T-helper 1 cell treated with Interleukin-12 subunit alpha and Interleukin-12 subunit beta and Interleukin-4 antibody, amounts not matched to agents 30 ng/mL and 1 ng/mL, for 36 hours (primary cell): ENCODE measurements around the gene TLNRD1. TPM values are rescaled to one million over a fixed set of nuclear protein-coding genes. Genes with fewer than 3 reads are reported as not detected.

Source experiments
- intact Hi-C: fragments of 100-400 bp; cut with micrococcal nuclease; formaldehyde crosslinking; loops from one replicate; pipeline ENCODE4 v1.15.1; 2024
- total RNA-seq: library from RNA; stranded (reverse); gene quantifications from 2 replicates; pipeline ENCODE4 v1.2.3, GENCODE V29; 2022

The TLNRD1 gene
- total RNA-seq, 1 donor from 2014 or later, result 37.0 TPM

GRCh38 chr15:80976851-80977250 is 23.9 kb upstream of the TLNRD1 start:
- intact Hi-C loops, result loop anchor here (1.0 kb wide), 2 partner anchors 129 to 289 kb away; no protein-coding TSS in a partner anchor

GRCh38 chr15:80977627-80978036 is 23.1 kb upstream of the TLNRD1 start:
- intact Hi-C loops, result loop anchor here (1.0 kb wide), 2 partner anchors 129 to 289 kb away; no protein-coding TSS in a partner anchor

- intact Hi-C loops, result no loop called here
These were observed 21.9 kb upstream of the TLNRD1 start for GRCh38 chr15:80978685-80979329.

GRCh38 chr15:80979538-80980200 is 21.1 kb upstream of the TLNRD1 start:
- intact Hi-C loops, result loop anchor here (10.0 kb wide), 1 partner anchor 175 kb away; no protein-coding TSS in a partner anchor

- intact Hi-C loops, result loop anchor here (10.0 kb wide), 1 partner anchor 177 kb away; no protein-coding TSS in a partner anchor
These were observed 18.5 kb upstream of the TLNRD1 start for GRCh38 chr15:80982205-80982604.

- intact Hi-C loops, result loop anchor here (10.0 kb wide), 1 partner anchor 178 kb away; no protein-coding TSS in a partner anchor
These were observed 17.9 kb upstream of the TLNRD1 start for GRCh38 chr15:80982839-80983238.

GRCh38 chr15:80984856-80985255 is 15.9 kb upstream of the TLNRD1 start:
- intact Hi-C loops, result loop anchor here (5.0 to 10.0 kb wide), 2 partner anchors 180 to 293 kb away; no protein-coding TSS in a partner anchor

GRCh38 chr15:80985981-80986380 is 14.7 kb upstream of the TLNRD1 start:
- intact Hi-C loops, result loop anchor here (5.0 to 10.0 kb wide), 2 partner anchors 181 to 294 kb away; no protein-coding TSS in a partner anchor

- intact Hi-C loops, result loop anchor here (5.0 to 10.0 kb wide), 2 partner anchors 182 to 294 kb away; no protein-coding TSS in a partner anchor
These were observed 14.2 kb upstream of the TLNRD1 start for GRCh38 chr15:80986487-80986886.

- intact Hi-C loops, result loop anchor here (2.0 to 10.0 kb wide), 4 partner anchors 183 to 1275 kb away; partner anchors contain the start of genes EFL1 and SAXO2
These were observed 12.5 kb upstream of the TLNRD1 start for GRCh38 chr15:80988148-80988796.

GRCh38 chr15:80989081-80989517 is 11.6 kb upstream of the TLNRD1 start:
- intact Hi-C loops, result loop anchor here (1.0 to 10.0 kb wide), 7 partner anchors 11 to 1274 kb away; partner anchors contain the start of genes EFL1, FAH, SAXO2 and STARD5

- intact Hi-C loops, result loop anchor here (1.0 to 10.0 kb wide), 9 partner anchors 11 to 1273 kb away; partner anchors contain the start of genes EFL1, FAH, SAXO2 and STARD5
These were observed 10.9 kb upstream of the TLNRD1 start, which contains the start of gene MESD for GRCh38 chr15:80989518-80990478. TSS of gene MESD (minus strand) at chr15:80989819. CDS start at chr15:80989791, 28 bp downstream.

GRCh38 chr15:80990955-80991354 is 9.8 kb upstream of the TLNRD1 start:
- intact Hi-C loops, result loop anchor here (2.0 to 5.0 kb wide), 2 partner anchors 411 to 1068 kb away; no protein-coding TSS in a partner anchor

GRCh38 chr15:80991421-80991820 is 9.3 kb upstream of the TLNRD1 start:
- intact Hi-C loops, result loop anchor here (2.0 to 5.0 kb wide), 2 partner anchors 411 to 1069 kb away; no protein-coding TSS in a partner anchor

- intact Hi-C loops, result loop anchor here (5.0 kb wide), 1 partner anchor 410 kb away; no protein-coding TSS in a partner anchor
These were observed 8.7 kb upstream of the TLNRD1 start for GRCh38 chr15:80992006-80992405.

- intact Hi-C loops, result loop anchor here (5.0 kb wide), 1 partner anchor 410 kb away; no protein-coding TSS in a partner anchor
These were observed 8.3 kb upstream of the TLNRD1 start for GRCh38 chr15:80992441-80992840.

GRCh38 chr15:80996247-80996646 is 4.5 kb upstream of the TLNRD1 start:
- intact Hi-C loops, result loop anchor here (1.0 kb wide), 2 partner anchors 112 to 270 kb away; no protein-coding TSS in a partner anchor

- intact Hi-C loops, result no loop called here
These were observed 3.0 kb upstream of the TLNRD1 start for GRCh38 chr15:80997692-80998091.

GRCh38 chr15:80998251-80998650 is 2.5 kb upstream of the TLNRD1 start:
- intact Hi-C loops, result no loop called here
